ENCODE results near the gene TTLL1.

Gene TTLL1

DNA sequence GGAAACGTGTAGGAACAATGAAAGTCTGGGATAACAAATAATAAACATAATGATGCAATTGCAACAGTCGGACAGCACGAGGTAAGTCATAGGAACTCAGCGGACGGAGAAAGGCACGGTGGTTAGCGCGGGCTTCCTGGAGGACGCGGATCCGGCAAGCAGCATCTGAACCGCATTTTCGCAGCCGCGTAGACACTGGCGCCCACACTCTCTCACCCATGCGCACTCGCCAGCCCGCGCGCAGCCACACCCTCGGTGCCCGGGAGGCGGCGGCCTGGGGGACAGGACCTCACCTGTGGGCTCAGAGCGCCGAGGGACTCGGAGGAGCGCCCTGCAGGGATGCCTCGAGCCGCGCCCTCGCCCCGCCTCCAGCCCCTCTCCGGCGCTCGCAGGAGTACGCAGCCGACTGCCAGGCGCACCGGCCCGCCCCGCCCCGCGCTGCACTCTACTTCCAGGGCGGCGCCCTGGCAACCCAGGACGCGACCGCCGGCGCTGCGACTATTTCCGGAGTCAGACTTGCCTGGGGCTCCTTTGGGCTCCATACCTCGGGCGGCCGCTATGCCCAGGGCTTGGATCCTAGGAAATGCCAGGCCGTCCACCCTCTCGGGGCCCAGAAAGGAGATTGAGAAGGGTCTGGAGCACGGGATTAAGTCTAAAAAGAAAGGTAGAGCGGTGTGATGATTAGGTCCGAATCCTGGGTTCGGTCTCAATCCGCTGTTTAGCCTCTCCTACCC, at the start of gene TTLL1:
TSS of gene TTLL1 (minus strand) at position 408 of the 734 bp plus-strand sequence. CDS start 13,805 bp downstream, outside the sequence.
- peak; percentile 51 for DNase-seq

DNA sequence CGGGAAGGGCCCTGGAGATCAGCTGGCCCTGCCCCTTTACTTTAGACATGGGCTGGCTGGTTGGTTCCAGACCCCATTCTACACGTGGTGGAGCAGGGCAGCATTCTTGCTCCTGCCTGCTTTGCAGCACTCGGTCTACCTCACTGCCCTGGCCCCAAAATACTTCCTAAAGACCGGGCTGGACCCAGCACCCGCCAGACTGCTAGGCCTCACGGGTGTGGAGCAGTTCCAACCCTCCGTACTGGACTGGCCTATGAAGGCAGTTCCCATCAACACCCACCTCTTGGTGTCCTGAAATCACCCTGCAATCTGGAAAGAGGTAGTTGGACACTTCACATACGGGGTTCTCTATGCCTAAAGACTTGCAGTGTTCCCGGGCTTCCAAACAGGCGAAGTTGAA, 47.6 kb upstream of the TTLL1 start:
- DNase-seq: no peak

- no peak for DNase-seq
Observed at GRCh38 chr22:43136255-43136654, 47.1 kb upstream of the TTLL1 start.

GRCh38 chr22:43135565-43135964, 46.4 kb upstream of the TTLL1 start:
- DNase-seq: no peak

DNA sequence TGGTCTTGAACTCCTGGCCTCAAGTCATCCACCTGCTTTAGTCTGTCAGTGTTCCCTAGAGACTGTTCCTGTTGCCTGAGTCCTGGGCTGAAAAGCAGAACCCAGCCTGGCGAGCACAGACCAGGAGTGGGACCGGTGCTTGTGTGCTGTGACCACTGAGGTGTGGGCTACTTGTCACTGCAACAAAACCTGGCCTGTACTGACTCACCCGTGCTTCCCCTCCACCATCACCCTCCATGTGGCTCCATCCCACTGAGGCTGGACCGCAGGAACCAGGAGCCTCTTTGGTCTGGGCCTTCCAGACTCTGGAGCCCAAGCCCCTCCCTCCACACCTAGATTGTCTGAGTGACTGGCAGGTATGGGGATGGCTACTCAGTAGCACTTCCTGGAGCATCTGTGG, 45.4 kb upstream of the TTLL1 start:
- DNase-seq: no peak

- no peak for DNase-seq
Observed at GRCh38 chr22:43133401-43133800, 44.2 kb upstream of the TTLL1 start.

DNA sequence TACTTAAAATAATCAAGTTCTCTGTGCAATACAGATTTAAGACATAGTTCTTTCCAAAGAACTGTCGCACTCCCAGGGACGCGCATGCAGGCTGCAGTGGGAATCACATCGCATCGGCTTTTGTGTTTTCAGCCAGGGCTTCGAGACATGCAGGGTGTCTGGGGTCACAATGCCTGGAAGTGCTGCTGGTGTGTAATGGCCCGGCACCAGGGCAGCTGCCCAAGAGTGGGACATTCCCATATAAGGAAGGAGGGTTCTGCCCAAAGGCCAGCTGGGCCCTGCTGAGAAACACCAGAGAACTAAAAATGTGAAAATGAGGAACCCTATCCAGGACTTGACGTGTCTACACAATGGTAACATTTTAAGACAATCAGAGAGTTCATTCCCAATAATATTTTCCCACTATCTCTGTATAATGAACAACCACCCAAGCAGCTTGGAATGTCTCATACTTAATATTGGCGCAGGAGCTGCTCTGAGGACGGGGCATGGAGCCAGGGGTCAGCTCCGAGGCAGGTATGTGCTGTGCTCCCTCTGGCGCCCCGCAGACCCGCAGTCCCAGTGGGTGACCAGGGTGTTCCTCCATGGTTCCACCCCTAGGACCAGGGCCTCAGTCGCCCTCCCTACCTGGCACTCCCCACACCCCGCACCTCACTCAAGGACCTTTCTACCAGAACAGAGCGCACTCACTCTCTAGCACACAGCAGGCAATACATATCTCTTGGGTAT, 42.7 kb upstream of the TTLL1 start:
- DNase-seq: no peak

DNA sequence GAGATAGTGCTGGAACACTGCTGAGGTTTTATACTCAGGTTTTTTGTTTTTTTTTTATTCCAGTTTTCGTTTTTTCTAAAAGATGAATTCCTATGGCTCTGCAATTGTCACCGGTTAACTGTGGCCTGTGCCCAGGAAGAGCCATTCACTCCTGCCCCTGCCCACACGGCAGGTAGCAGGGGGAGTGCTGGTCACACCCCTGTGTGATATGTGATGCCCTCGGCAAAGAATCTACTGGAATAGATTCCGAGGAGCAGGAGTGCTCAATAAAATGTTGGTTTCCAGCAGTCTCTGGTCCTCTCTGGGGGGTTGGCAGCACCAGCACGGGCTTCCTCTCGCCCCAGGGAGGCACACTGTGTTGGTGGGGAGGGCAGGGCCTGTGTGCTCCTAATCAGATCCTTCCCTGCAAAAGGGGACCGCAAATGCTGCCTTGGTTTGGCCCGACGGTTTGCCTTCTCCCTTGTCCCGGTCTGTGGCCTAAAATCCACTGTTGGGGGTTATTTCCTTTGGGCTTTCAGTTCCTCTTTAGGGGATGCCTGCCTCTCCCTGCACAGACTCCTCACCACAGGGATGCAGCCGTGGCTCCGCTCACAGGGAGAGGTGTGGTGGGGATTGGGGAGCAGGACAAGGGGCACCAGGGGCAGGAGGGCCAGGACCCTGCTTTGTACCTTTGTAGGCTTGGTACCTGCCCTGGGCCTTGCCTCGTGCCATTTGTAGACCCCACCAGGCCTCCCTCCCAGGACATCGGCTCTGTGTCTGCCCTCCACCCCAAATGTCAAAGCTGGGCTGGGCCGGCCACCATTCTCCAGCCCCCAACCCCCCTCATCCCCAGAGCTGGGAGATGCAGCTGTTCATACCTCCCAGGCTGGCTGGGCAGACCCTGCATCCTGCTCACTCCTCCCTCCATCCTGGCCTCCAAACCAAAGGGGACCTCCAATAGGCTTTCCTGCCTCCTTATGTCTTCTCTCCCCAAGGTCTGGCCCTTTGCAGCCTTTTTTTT, 40.5 kb upstream of the TTLL1 start:
- no peak for DNase-seq

- peak; percentile 76 for DNase-seq
Observed at GRCh38 chr22:43128928-43129424, 39.8 kb upstream of the TTLL1 start.

GRCh38 chr22:43128116-43128515, 38.9 kb upstream of the TTLL1 start:
- DNase-seq: no peak

DNA sequence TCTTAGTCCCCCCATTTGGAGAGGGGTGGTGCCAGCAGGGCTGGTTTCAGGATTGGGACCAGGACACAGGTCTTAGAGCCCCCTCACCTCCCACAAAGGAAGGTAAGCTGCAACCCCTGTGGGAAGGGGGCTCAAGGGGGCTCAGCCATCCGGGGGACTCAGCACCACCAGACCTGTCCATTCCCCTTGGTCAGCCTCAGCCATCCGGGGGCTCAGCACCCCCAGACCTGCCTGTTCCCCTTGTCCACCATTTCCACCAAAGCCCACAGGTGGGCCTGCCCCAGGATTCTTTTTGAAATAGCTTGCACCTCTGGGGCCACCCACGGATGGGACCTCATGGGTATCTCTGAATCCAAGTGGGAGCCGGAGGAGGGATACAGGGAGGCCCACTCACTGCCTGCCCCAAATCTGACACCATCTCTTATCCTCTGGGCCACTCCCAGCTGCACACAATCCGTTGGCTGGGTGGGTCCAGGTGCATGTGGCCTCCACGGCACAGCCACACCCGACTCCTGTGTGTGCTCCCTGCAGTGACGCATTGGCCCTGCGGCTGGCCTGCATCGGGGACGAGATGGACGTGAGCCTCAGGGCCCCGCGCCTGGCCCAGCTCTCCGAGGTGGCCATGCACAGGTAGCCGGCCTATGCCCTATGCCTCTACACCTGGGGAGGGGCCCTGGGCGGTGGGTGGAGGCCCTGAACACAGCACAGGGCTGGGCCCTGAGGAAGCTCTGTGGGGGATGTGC, 38.1 kb upstream of the TTLL1 start:
- no peak for DNase-seq

DNA sequence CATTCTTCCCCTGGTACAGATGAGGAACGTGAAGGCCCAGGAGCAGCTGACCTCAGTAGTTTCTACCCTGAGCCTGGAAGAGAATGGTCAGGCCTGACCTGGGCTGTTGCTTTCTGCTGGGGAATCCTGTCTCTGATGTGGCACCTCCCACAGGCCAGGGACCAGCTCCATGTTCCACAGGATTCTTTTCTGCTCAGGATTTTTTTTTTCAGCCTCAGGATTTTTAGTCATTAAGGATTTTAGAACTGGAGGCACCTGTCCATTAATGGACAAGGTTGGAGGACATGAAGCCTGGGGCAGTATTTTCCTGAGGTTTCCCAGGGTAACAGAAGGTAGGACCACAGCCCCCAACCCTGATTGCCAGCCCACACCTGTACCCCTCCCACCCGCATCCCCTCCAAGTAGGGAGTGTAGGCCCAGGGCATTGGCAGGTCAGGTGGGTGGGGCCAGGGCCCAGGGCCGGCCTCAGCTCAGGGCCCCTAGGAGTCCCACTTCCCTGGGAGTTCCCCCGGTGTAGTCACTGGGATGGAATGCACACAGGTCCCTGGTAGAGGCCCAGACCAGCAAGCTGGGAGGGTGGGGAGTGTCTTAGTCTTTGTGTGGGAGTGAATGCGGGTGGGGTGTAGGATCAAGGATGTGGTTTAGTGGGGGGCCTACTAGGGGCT, 37.4 kb upstream of the TTLL1 start:
- no peak for DNase-seq

- no peak for DNase-seq
Observed at GRCh38 chr22:43118953-43119458, 29.8 kb upstream of the TTLL1 start.

- no peak for DNase-seq
Observed at GRCh38 chr22:43118024-43118849, 29.0 kb upstream of the TTLL1 start.

DNA sequence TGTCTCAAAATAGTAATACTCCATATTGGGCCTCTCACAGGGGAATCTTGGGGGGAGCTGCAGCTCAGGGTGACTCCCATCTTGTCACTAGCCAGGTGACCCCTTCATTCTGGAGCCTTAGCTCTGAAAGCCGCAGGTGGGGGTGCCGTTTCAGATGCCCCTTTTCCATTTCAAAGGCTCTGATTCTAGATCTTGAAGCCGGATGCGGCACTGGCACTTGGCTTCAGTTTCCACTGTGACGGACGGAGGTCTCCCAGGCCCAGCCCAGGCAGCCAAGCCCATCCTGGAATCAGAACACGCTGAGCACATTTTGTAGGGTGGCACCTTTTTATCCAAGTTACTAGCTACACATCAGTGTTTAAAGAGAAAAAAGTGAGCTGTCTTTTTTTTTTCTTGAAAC, 27.7 kb upstream of the TTLL1 start:
- no peak for DNase-seq

DNA sequence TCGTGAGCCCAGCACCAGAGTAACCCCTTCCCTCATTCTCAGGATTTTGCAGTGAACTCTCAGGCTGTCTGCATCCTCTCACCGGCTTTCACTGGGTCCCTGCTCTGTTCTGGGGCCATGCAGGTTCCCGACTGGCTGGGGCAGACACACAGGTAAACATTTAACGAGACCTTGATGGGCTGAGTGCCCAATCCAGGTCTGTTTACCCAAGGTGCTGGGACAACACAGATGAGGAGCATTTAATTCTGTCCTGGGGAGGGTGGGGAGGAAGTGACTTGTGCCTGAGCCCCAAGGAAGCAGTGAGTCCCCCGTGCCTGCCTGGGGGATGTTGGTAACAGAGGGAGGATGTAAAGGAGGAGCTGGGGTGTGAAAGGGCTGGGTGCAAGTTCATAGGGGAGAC, 25.8 kb upstream of the TTLL1 start:
- DNase-seq: no peak

GRCh38 chr22:43113526-43114251, 24.5 kb upstream of the TTLL1 start:
- DNase-seq: no peak

GRCh38 chr22:43110927-43111623, 21.9 kb upstream of the TTLL1 start:
- no peak for DNase-seq

- no peak for DNase-seq
Observed at GRCh38 chr22:43110444-43110926, 21.3 kb upstream of the TTLL1 start, which contains the start of gene BIK. Gene BIK, plus strand, starts transcription at chr22:43110750. Its CDS starts 13,273 bp downstream, at chr22:43124023.
